Stimulated activated CD4-positive, alpha-beta T cell treated with anti-CD3 and anti-CD28 coated beads, Interleukin-1b, Interleukin-23, amount 100 ng/mL, for 4 hours (primary cell): Measurements from ENCODE around the gene SLC22A2.
"Not testable (repeated sequence)": the region's sequence is repeated elsewhere in the genome, so short reads cannot be mapped to it uniquely, and the experiment has no call there.

Experiments
- DNase-seq, 2 donors: peaks; one replicate each; pipeline ENCODE4 v3.0.0-alpha.2; 2020; ENCODE audit warnings: low read depth in 2 of 2

SLC22A2 gene

DNA sequence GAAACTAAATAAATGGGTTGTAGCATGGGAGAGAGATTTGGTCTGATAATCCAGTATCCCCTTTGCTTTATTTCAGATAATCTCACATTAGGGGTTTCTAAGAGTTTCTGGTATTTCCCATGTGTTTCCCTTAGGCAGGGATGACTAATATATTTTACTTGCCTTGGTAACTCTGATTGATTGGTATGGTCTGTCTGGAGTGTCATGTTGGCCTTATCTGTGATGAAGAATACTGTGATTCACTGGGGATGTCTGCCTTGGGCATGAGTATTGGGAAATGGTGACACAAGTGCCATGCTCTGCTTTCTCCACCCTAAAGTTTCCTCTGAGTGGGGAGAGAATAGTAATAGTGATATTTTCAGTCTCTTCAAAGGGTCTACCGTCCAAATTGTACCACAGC, 10.1 kb downstream of the SLC22A2 start:
- DNase-seq = no peak

DNA sequence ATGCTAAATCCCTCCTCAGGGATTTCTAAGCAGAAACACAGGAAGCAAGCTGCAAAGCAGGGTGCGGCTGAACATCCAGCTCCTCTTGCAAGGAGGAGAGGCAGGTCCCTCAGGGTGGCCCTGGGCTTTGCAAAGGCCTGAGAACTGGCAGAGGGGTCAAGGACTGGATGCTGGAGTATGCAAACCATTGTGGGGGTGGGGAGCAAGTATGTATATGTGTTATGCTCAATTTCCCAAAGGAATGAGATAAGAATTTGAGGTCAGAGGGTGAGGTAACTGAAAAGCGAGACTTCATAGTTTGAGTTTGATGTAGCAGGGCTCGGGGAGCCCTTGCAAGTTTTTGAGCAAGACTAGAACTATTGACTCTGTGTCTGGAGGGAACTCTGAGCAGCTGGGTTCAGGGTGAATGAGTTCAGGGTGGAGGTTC, 11.2 kb downstream of the SLC22A2 start:
- no peak for DNase-seq

DNA sequence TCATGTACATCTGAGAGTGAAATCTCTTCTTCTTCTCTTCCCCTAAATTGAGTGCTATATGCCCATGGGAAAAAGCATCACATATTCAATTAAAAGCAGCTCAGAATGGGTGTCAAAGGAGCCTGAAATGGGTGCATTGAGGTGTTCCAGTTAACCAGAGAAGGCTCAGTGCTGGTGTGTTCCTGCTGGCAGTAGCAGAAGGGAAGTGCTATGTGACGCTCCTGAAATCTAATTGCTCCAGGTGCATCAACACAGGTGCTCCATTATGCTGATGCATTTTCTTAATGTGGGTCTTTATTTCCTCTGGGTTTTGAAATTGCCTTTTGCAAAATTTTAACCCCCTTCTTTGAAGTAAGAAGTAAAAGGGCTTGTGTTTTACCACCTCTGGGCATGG, 17.9 kb downstream of the SLC22A2 start:
- no peak for DNase-seq

DNA sequence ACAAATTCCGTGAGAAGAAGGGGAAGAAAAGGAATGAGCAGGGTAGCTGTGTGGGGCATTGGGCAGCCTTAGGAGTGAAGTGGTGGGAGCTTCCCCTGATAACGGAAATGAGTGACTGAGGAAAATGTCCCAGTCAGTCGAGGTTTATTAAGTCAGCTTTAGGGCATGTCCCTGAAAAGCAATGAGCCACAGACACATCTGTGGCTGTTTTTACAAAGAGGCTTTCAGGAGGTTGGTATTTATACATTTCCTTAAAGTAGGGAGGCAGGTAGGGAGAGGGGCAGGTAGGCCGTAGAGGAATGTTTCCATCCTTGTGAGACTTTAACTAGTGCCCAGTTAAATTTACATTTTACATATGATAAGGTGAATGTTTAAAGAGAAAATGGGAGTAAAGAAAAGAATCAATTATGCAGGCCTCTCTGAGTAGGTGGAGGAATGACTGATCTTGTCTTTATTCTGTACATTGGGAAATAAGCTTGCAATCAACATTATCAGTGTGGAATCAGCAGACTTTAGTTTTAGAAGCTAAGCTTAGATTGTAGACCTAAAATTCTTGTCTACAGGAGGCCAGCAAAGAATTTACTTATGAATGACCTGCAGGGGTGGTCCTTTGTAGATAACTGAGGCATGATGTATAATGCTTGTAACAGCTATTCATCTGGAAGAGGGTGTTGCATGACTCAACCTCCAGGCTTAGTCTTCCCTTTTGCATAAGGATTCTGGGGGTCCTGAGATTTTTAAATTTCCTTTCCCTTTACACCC, 18.5 kb downstream of the SLC22A2 start:
- DNase-seq = no peak

DNA sequence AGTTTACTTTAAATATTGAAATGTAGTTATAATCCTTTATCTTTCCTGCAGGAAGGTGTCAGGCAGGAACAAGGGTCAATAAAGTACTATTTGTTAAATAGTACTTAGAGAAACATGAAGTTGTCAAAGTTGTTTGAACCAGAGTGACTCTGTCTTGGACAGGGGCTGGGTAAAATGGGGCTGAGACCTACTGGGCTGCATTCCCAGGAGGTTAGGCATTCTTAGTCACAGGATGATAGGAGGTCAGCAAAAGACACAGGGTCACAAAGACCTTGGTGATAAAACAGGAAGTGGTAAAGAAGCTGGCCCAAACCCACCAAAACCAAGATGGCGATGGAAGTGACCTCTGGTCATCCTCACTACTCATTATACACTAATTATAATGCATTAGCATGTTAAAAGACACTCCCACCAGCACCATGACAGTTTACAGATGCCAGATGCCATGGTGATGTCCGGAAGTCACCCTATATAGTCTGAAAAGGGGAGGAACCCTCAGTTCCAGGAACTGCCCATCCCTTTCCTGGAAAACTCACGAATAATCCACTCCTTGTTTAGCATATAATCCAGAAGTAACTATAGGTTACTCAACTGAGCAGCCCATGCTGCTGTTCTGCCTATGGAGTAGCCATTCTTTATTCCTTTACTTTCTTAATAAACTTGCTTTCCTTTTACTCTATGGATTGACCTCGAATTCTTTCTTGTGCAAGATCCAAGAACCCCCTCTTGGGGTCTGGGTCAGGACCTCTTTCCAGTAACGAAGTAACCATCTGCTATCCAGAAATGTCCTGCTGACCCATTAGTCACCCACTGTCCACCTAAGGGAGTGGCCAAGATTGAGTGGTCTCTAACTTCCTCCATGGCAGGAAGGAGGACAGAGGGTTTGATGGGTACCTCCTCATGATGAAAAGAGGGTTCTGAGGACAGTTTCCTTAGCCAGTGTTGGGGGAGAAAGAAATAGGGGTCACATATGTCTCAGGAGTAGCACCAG, 19.6 kb downstream of the SLC22A2 start:
- DNase-seq = no peak

DNA sequence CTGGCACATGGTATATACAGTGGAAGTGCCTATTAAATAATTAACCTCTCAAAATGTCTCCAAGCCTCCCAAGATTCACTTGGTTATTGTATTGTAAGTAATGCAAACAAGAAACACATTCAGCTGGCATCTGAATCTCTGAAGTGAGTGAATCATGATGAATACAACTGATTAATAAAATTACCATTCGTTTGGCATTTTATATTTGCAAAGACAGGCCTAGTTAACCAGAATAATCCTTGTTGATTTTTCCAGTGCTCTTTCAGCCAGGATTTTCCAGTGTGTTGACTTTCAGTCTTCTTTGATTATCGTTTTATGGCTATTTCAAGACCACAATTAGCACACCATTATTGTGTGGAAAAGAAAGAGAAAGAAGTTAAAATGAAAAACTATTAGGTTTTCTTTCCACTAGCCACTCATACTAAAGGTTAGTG, 20.3 kb downstream of the SLC22A2 start:
- DNase-seq = no peak

DNA sequence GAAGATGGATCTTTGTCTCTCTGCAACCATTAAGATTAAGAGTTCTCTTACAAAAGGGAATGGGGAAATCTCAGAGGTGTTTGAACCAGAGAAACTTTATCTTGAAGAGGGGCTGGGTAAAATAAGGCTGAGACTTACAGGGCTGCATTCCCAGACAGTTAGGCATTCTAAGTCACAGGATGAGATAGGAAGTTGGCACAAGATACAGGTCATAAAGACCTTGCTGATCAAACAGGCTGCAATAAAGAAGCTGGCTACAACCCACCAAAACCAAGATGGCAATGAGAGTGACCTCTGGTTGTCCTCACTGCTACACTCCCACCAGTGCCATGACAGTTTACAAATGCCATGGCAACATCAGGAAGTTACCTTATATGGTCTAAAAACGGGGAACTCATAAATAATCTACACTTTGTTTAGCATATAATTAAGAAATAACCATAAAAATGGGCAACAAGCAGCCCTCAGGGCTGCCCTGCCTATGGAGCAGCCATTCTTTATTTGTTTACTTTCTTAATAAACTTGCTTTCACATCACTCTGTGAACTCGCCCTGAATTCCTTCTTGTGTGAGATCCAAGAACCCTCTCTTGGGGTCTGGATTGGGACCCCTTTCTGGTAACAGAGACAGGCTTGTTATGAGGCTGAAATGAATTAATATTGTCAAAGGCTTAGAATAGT, 20.9 kb downstream of the SLC22A2 start:
- DNase-seq = not testable (repeated sequence)

DNA sequence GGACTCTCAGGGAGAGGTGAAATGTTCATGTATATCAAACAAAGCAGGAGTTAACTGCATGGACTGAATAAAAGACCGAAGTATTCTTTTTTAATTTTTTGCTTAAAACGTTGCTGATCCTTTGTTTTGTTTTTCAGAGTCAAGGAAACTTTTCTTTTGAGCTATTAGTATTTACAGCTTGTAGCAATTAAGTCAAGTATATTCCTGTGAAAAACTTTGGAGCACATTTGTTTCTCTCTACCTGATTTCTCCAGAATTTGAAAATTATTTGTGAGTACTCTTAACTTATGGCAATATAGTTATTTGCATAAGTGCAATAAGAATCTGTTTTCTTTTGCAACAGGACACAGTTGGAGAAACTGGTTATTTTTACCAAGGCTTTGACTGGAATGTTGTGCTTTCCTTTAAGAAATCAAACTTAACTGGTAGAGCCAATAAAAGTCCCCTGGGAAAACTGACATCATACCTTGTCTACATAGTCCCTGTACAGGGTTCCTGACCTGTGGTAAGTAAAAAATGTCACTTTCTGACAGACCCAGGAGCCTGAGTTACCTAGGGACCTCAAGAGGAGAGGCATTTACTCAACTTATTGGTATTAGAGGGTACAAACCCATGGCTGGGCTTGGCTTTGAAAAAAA, 22.3 kb downstream of the SLC22A2 start:
- not testable (repeated sequence) for DNase-seq

DNA sequence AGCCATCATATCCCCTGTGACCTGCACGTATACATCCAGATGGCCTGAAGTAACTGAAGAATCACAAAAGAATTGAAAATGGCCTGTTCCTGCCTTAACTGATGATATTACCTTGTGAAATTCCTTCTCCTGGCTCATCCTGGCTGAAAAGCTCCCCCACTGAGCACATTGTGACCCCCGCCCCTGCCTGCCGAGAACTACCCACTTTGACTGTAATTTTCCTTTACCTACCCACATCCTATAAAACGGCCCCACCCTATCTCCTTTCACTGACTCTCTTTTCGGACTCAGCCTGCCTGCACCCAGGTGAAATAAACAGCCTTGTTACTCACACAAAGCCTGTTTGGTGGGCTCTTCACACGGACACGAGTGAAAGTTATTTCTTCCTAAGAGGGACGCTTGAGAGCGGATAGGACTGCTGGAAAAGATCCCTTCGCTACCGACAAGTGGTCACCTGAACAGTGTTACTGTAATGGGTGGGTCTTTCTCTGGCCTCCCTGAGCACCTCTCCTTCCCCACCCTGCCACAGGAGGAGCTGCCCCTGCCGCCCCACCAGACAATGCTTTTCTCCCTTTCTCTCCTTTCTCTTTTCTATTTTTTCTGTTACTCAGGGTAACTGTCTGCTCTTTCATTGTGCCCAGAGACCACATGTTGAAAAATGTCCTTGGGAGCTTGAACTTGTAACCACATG, 24.5 kb downstream of the SLC22A2 start:
- not testable (repeated sequence) for DNase-seq

DNA sequence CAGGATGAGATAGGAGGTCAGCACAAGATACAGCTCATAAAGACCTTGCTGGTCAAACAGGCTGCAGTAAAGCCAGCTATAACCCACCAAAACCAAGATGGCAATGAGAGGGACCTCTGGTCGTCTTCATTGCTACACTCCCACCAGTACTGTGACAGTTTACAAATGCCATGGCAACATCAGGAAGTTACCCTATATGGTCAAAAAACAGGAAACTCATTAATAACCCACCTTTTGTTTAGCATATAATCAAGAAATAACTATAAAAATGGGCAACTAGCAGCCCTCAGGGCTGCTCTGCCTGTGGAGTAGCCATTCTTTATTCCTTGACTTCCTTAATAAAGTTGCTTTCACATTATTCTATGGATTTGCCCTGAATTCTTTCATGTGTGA, 30.9 kb downstream of the SLC22A2 start:
- DNase-seq = no peak

DNA sequence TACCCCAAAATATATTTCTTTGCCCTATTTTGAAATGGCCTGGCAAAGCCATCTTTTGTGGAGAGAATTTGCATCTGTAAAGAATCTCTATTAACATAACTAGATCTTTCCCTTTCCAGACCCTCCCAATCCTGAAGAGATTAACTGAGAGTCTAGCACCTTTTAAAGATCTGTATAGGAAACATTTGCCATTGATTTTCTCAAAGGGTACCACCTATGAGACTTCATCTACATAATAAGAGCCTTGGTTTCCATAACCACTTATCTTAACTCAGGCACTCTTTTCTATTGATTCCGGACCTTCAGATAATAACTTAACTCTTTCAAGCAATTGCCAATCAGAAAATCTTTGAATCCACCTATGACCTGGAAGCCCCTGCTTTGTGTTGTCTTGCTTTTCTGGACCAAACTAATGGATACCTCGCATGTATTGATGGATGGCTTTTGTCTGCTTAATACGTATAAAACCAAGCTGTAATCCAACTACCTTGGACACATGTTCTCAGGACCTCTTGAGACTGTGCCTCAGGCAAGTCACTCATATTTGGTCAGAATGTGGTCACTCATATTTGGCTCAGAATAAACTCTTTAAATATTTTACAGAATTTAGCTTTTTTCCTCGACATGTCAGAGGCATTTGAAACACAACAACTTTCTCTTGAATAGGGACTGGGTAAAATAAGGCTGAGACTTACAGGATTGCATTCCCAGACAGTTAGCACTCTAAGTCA, 31.4 kb downstream of the SLC22A2 start:
- DNase-seq = no peak

DNA sequence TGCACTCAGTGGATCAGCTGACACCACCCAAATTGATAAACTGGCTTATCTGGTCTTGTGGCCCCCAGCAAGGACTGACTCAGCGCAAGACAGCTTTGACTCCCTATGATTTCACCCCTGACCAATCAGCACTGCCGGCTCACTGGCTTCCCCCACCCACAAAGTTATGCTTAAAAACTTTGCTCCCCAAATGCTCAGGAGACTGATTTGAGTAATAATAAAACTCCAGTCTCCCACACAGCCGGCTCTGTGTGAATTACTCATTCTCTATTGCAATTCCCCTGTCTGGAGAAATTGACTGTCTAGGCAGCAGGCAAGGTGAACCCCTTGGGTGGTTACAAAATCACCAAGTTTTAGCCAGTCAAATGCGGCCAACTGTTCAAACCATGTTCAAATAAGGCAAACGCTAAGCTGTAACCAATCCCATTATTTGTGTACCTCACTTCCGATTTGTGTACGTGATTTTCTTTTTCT, 32.5 kb downstream of the SLC22A2 start:
- peak in 1 of 2 donors; percentile 11 for DNase-seq

DNA sequence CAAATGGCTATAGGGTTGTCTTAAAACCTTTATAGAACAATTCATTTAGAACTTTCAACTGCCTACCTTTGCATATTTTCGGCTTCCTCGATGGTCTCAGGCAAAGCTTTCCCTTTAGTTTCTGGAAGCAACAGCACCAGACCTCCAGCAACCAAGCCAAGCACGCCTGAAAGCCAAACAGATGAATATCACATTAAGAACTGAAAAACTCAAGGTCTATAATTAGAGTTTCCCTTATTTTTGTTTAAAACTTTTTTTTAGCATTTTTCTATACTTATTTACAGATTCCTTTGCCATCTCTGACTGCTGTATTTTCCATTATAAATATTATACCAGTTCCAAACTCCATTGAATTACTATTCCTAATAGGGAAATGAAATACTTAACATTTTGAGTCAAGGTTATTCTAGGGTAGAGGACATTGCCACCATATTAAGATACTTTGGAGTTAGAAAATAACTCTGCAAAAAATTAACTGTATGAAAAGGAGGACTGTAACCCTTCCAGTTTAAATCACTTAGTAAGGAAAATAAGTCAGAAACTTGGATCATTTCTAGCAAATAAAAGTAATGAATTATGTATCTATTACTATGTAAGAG, 33.9 kb downstream of the SLC22A2 start:
- no peak for DNase-seq

DNA sequence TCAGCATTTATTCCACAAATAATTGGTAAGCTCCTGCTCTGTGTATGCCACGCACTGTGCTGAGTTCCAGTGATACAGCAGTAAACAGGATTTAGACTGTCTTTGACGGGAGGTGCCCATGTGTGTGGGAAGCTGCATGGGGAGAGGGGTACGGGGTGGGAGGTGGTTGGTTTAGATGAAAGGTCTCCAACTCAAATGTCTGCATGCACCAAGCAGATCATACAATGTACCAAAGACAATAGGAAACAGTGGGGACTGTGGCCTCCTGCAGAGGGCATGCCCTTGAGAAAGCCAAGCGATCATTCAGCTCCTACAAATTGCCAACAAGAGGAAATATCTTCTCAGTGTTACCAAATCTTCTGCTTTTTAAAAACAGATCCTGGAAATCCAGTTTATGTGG, 36.1 kb downstream of the SLC22A2 start:
- no peak for DNase-seq

DNA sequence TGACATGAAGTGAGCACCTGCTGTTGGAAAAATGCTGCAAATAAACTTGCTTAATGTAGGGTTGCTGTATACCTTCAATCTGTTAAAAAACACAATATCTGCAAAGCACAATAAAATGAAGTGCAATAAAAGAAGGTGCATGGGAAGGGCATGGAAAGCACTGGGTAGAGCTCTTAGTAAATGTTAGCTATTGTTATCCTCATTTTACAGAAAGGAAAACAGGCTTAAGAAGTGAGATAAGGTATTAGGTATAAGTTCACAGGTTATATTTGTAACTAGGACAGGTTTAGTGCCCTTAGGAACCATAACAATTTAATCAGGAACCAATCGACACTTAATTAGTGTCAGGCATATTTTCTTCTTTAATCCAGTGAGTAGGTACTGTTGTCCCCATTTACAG, 36.7 kb downstream of the SLC22A2 start:
- DNase-seq = no peak

DNA sequence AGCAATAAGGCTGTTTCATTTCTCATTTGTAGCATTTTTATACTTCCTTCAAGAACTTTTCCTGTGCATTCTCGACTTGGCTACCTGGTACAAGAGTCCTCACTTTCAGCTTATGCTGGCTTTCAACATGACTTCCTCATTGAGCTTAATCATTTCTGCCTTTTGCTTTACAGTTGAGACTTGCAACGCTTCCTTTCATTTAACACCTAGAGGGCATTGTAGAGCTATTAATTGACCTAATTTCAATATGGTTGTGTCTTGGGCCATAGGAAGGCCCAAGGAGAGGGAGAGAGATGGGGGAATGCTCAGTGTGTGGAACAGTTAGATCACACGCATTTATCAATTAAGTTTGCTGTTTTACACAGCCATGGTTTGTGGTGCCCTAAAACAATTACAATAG, 37.2 kb downstream of the SLC22A2 start:
- no peak for DNase-seq

DNA sequence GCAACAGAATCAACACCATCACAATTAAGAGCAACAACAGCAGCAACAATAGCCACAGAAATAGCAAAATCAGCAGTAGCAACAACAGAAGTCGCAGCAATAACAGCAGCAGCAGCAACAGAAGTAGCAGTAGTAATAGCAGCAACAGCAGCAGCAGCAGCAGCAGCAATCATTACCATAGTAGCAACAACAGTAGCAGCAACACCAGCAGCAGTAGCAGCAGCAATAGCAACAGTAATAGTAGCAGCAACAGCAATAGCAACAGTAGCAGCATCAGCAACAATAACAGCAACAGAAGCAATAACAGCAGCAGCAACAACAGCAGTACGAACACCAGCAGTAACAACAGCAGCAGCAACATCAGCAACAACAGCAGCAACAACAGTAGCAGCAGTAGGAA, 39.8 kb downstream of the SLC22A2 start:
- no peak for DNase-seq

DNA sequence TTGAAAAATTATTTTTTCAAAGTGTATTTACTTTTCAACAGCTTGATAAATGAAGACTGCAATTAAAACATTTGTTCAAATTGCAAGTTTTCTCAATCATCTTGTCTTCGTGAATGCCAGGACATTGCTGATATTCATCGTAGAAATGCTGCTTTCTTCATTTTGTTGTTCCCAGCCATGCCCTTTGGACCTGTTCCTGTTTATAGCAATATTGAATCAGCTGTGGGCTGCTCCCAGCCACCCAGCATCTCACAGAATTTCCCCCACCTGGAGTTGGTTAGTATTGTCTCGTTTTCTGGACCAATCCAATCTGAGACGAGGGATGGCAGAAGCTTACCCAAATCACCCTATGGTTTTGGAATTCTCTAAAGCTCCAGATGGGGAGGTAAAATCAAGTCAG, 40.8 kb downstream of the SLC22A2 start:
- no peak for DNase-seq

DNA sequence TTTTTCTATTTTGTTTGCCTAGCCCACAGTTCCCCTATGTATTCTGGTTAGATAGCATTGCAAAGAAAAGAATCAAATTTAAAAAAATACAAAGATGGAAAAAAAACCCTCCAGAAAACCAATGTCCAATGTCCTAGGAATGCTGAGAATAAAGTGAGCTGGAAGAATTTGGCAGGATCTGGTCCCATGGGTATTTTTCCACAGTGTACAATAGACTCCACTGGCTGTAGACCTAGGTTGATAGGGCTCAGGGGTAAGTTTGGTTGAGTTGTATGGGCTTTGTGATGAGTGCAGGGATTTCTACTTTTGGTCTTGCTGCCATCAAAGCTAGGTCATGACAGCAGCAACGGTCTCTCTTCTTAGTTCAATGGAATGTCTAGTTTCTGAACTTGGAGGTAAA, 41.5 kb downstream of the SLC22A2 start:
- no peak for DNase-seq

DNA sequence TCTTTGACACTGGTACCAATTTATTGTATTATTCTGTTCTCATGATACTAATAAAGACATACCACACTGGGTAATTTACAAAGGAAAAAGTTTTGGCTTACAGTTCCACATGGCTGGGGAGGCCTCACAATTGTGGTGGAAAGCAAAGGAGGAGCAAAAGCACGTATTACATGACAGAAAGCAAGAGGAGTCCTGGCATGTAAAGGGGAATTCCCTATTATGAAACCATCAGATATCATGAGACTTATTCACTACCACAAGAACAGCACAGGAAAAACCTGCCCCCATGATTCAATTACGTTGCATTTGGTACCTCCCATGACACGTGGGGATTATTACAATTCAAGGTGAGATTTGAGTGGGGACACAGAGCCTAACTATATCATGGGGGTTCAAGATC, 43.4 kb downstream of the SLC22A2 start:
- no peak for DNase-seq
